ENCODE results near the gene SLC5A2. TPM values are rescaled to one million over a fixed set of nuclear protein-coding genes. Genes with fewer than 3 reads are reported as not detected.

SLC5A2 gene
- total RNA-seq, 4 donors from 2014 or later, result 0.83 to 2.4 TPM; not detected in 2

DNA sequence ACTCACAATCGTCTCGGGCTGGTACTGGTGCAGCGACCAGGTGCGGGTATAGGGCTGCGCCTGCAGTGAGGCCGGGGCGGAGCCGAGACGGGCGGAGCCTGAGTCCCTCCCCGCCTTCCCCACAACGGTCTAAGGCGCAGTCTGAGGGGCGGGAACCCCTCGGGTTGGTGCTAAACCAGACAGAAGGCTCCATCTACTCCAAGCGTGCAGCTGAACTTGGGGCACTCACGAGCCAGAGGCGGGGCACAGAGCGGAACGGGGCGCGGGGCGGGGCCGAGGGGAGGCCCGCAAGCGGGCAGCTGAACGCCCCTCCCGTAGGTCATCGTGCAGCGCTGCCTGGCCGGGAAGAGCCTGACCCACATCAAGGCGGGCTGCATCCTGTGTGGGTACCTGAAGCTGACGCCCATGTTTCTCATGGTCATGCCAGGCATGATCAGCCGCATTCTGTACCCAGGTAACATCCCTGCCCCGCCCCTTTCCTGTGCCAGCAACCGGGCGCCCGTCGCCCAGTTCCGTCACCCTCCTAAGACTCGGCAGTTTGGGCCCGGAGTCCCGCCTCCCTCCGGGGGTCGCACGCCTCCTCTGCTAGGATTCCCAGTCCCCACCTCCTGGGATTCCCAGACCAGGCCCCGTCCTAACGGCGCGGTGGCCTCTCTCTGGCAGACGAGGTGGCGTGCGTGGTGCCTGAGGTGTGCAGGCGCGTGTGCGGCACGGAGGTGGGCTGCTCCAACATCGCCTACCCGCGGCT lies 5.0 kb downstream of the SLC5A2 start:
- Histone ChIP-seq H3K27ac (no peak overlapping the region), H3K4me1 (peaks cover 0 to 20% of the 10 kb centered on the region in 2 donors), H3K4me3 (peak overlapping the region; percentile 35 to 51), H3K36me3 (no peaks in the 10 kb centered on the region), H3K27me3 (no peaks in the 10 kb centered on the region), H3K9me3 (no peaks in the 10 kb centered on the region)
- DNase-seq, result peak in 1 of 2 donors; percentile 56
- intact Hi-C loops (cut with DNase I; ENCODE audit: low total_unique reads), result no loop called here
- TF ChIP-seq CTCF (IDR thresholded peaks at IDR 0.05) (no peak), POLR2A (IDR thresholded peaks at IDR 0.05) (no peak)

GRCh38 chr16:31488468-31489297 lies 5.8 kb downstream of the SLC5A2 start:
- no peak for DNase-seq
- H3K4me1 ChIP-seq, result peaks cover 0 to 20% of the 10 kb centered on the region in 2 donors
- no peaks in the 10 kb centered on the region for H3K9me3 ChIP-seq
- no peak overlapping the region for H3K27ac ChIP-seq
- no peaks in the 10 kb centered on the region for H3K36me3 ChIP-seq
- intact Hi-C loops (cut with DNase I; ENCODE audit: low total_unique reads), result no loop called here
- H3K4me3 ChIP-seq, result peak overlapping the region in 1 of 2 donors; percentile 51
- no peaks in the 10 kb centered on the region for H3K27me3 ChIP-seq
- TF ChIP-seq CTCF (IDR thresholded peaks at IDR 0.05), result no peak
- no peak for TF ChIP-seq POLR2A (IDR thresholded peaks at IDR 0.05)

DNA sequence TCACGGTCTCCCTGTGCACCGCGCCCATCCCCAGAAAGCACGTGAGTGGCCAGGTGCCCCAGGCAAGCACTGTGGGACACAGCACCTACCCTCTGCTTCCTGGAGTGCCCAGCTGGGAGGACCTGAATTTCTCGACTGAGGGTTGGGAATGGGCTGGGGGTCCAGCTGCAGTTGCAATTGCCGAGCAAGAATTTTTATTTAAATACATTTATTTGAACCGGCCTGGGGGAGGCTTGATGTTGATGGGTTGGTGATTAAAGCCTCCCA lies 6.3 kb downstream of the SLC5A2 start:
- H3K9me3 ChIP-seq, result no peaks in the 10 kb centered on the region
- DNase-seq, result no peak
- H3K27ac ChIP-seq, result no peak overlapping the region
- no peaks in the 10 kb centered on the region for H3K36me3 ChIP-seq
- H3K4me3 ChIP-seq, result no peak overlapping the region
- TF ChIP-seq CTCF (IDR thresholded peaks at IDR 0.05) (no peak), POLR2A (IDR thresholded peaks at IDR 0.05) (no peak)
- H3K27me3 ChIP-seq, result no peaks in the 10 kb centered on the region
- intact Hi-C loops (cut with DNase I; ENCODE audit: low total_unique reads), result no loop called here
- peaks cover 0 to 20% of the 10 kb centered on the region in 2 donors for H3K4me1 ChIP-seq

DNA sequence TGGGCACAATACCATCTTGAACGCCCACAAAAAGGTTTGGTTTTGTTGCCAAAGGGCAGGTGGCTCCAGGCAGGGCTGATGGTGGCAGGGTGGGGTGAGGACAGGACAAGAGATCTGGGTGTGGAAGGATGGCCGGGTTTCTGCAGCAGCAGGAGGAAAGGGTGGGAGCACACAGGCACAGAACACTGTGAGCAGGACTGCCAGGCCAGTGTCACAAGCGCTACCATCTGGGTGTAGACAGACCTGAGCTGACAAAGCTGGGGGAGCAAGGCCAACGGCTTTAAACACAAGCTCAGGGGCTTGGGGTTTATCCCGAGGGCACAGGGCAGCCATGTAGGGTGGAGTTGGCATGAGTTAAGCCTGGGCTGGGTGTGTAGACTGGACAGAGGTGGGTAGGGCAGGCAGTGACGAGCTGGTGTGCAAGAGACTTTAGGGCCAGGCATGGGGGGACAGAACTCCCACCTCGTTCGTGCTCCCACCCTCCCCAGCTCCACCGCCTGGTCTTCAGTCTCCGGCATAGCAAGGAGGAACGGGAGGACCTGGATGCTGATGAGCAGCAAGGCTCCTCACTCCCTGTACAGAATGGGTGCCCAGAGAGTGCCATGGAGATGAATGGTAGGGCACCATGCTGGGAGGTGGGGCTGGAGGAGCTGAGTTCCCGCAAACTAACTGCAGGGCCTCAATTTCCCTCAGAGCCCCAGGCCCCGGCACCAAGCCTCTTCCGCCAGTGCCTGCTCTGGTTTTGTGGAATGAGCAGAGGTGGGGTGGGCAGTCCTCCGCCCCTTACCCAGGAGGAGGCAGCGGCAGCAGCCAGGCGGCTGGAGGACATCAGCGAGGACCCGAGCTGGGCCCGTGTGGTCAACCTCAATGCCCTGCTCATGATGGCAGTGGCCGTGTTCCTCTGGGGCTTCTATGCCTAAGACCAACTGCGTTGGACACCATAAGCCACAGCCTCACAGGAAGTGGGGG lies 7.0 kb downstream of the SLC5A2 start:
- no peaks in the 10 kb centered on the region for H3K9me3 ChIP-seq
- H3K27me3 ChIP-seq, result no peaks in the 10 kb centered on the region
- intact Hi-C loops (cut with DNase I; ENCODE audit: low total_unique reads), result no loop called here
- H3K36me3 ChIP-seq, result no peaks in the 10 kb centered on the region
- DNase-seq, result no peak
- H3K27ac ChIP-seq, result no peak overlapping the region
- TF ChIP-seq POLR2A (IDR thresholded peaks at IDR 0.05) (no peak), CTCF (IDR thresholded peaks at IDR 0.05) (no peak)
- peaks cover 0 to 20% of the 10 kb centered on the region in 2 donors for H3K4me1 ChIP-seq
- H3K4me3 ChIP-seq, result no peak overlapping the region

Measured in uterus (tissue), 4 donors.